Skeletal muscle satellite cell (primary cell): Measurements from ENCODE around the gene ARL15.
A peak's percentile ranks its signal among the peaks of the same experiment; 100 is the strongest.
"Not testable (repeated sequence)": the region's sequence is repeated elsewhere in the genome, so short reads cannot be mapped to it uniquely, and the experiment has no call there.

Source experiments
- H3K27me3 ChIP-seq: 2 replicates; pipeline ENCODE4 v1.7.0; 2013; ENCODE audit warnings: low read length; ENCODE audit not compliant: control insufficient read depth, insufficient read depth
- H3K36me3 ChIP-seq: 2 replicates; pipeline ENCODE4 v1.7.0; 2013; ENCODE audit warnings: mild to moderate bottlenecking, control low read depth, low read length; ENCODE audit not compliant: insufficient read depth
- H3K4me1 ChIP-seq: 2 replicates; pipeline ENCODE4 v1.7.0; 2013; ENCODE audit warnings: low read length; ENCODE audit not compliant: control insufficient read depth, insufficient read depth
- H3K4me2 ChIP-seq: 2 replicates; pipeline ENCODE4 v1.7.0; 2013; ENCODE audit warnings: mild to moderate bottlenecking, low read length
- H3K4me3 ChIP-seq: 2 replicates; pipeline ENCODE4 v1.7.0; 2013; ENCODE audit warnings: low read length
- H3K9ac ChIP-seq: 2 replicates; pipeline ENCODE4 v1.7.0; 2013; ENCODE audit warnings: mild to moderate bottlenecking, low read depth, low read length, moderate library complexity
- H3K9me3 ChIP-seq: replicated peaks from 2 replicates; pipeline ENCODE4 v1.7.0; 2013; ENCODE audit warnings: mild to moderate bottlenecking, control low read depth, low read length

Gene ARL15

DNA sequence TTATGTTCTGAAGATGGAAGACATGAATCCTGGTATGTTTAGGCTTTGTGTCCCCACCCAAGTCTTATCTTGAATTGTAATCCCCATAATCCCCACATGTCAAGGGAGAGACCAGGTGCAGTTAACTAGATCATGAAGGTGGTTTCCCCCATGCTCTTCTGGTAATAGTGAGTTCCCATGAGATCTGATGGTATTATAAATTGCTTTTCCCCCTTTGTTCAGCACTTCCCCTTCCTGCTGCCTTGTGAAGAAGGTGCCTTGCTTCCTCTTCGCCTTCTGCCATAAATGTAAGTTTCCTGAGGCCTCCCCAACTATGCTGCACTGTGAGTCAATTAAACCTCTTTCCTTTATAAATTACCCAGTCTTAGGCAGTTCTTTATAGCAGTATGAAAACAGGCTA, 229.0 kb downstream of the ARL15 start:
- Histone ChIP-seq H3K27me3 (no peaks in the 10 kb centered on the region), H3K4me2 (no peak overlapping the region), H3K4me3 (no peak overlapping the region), H3K36me3 (no peaks in the 10 kb centered on the region), H3K9ac (no peak overlapping the region), H3K9me3 (no peaks in the 10 kb centered on the region), H3K4me1 (no peaks in the 10 kb centered on the region)

DNA sequence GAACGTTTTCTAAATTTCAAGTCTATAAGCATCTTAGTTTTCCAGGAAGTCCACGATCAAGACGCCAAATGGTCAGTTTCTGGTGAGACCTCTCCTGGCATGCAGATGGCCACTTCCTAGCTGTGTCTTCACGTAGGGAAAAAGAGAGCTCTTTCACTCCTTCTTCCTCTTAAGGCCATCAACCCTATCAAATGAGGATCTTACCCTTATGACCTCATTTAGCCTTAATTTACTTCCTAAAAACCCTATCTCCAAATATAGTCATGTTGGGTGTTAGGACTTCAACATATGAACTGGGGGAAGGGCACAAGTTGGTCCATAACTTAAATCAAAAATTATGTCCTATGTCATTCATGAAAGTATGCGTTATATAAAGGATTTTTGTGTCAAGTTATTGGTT, 229.5 kb downstream of the ARL15 start:
- Histone ChIP-seq H3K9me3 (no peaks in the 10 kb centered on the region), H3K4me1 (no peaks in the 10 kb centered on the region), H3K27me3 (no peaks in the 10 kb centered on the region), H3K4me2 (no peak overlapping the region), H3K9ac (no peak overlapping the region), H3K36me3 (no peaks in the 10 kb centered on the region), H3K4me3 (no peak overlapping the region)

DNA sequence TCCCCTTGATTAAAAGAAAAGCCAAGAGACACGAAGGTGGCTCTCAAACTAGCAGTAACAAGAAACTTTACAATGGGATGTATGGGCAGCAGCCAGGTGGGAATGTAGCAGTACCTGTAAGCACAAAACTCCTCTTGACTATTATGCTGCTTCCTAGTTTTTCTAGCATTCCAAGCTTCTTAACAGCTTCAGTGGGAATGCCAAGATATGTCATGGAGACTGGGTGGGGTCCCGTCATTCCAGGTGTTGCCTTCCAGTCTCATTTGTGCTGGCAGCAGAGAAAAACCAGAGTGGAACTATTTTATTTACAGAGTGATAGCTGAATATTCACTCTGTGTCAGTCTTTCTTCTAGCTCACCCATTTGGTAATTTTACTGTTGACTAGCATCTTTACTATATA, 236.6 kb downstream of the ARL15 start:
- Histone ChIP-seq H3K9ac (no peak overlapping the region), H3K27me3 (no peaks in the 10 kb centered on the region), H3K9me3 (no peaks in the 10 kb centered on the region), H3K36me3 (no peaks in the 10 kb centered on the region), H3K4me3 (no peak overlapping the region), H3K4me2 (no peak overlapping the region), H3K4me1 (no peaks in the 10 kb centered on the region)

DNA sequence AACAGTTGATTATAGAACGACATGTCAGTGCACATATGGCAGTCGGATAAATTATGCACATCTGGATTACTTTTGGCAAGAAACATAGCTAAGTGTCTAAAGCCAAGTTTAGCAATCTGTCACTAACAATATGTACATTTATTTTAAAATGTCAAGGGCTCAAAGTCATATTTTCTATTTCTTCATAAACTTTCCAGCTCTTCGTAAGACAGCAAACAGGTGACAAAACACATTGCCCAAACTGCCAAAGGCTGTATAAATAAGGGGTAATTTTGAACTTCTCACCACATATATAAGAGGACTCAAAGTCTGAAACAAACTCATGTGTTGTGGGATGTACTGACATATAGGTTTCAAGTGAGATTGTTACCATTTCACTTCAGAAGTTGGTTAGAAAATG, 237.2 kb downstream of the ARL15 start:
- Histone ChIP-seq H3K4me2 (no peak overlapping the region), H3K4me1 (no peaks in the 10 kb centered on the region), H3K9ac (no peak overlapping the region), H3K36me3 (no peaks in the 10 kb centered on the region), H3K27me3 (no peaks in the 10 kb centered on the region), H3K4me3 (no peak overlapping the region), H3K9me3 (no peaks in the 10 kb centered on the region)

DNA sequence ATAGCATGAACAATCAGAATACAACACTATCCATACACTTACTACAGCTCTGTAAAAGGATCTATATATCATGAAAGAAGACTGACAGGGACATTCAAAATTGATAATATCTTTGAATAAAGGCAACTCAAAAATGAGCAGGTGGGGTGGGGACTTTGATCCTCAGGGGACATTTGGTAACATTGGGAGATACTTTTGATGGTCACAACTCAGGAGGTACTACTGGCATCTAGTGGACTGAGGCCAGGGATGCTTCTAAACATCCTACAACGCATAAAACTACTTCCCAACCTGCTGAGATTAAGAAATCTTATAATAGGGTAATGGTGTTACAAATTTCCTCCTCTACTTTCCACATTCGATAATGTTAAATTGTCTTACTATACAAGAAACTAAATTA, 243.9 kb downstream of the ARL15 start:
- H3K4me1 ChIP-seq = peaks cover 25% of the 10 kb centered on the region
- H3K36me3 ChIP-seq = no peaks in the 10 kb centered on the region
- H3K9me3 ChIP-seq = no peaks in the 10 kb centered on the region
- no peak overlapping the region for H3K4me2 ChIP-seq
- H3K9ac ChIP-seq = no peak overlapping the region
- H3K4me3 ChIP-seq = no peak overlapping the region
- H3K27me3 ChIP-seq = no peaks in the 10 kb centered on the region

DNA sequence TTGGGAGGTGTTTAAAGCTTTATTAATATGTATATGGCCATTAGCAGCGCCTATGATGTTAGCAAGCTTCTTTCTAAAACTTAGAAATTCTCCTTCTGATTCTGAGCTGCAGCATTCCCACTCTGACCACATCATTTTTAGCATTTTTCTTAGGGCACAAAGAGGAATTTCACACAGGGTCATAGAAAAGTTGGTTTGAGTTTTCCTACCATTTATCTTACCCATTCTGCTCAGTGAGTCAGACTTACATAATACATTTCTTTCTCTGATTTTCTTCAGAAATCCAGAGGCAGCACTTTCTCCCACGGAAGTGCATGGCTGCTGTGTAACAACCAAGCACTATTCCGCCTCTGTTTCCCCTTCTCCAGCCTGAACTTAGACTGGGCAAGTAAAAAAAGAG, 246.6 kb downstream of the ARL15 start:
- Histone ChIP-seq H3K4me2 (peak overlapping the region; percentile 54), H3K27me3 (no peaks in the 10 kb centered on the region), H3K9me3 (no peaks in the 10 kb centered on the region), H3K36me3 (no peaks in the 10 kb centered on the region), H3K4me1 (peaks cover 25% of the 10 kb centered on the region), H3K4me3 (no peak overlapping the region), H3K9ac (peak overlapping the region; percentile 13)

DNA sequence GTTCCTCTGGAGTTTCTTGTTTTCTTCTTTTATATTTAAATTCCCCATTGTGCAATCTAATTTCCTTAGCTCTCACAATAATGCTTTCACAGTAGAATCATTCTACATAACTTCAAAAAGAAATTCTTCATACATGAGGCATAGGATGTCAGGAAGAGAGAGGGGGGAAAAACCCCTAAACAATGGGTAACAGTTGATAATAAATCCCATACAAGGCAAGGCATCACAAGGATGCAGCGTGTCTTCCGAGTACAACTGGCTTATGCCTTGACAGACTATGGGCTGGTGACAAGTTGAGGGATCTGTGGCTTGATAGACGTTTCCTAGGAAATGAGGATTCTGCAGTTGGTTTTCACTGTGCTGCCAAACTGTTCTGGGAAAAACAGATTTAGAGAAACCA, 247.4 kb downstream of the ARL15 start:
- H3K27me3 ChIP-seq = no peaks in the 10 kb centered on the region
- peak overlapping the region; percentile 13 for H3K9ac ChIP-seq
- no peaks in the 10 kb centered on the region for H3K36me3 ChIP-seq
- H3K4me1 ChIP-seq = peaks cover 25% of the 10 kb centered on the region
- H3K4me3 ChIP-seq = no peak overlapping the region
- H3K9me3 ChIP-seq = no peaks in the 10 kb centered on the region
- peak overlapping the region; percentile 54 for H3K4me2 ChIP-seq

DNA sequence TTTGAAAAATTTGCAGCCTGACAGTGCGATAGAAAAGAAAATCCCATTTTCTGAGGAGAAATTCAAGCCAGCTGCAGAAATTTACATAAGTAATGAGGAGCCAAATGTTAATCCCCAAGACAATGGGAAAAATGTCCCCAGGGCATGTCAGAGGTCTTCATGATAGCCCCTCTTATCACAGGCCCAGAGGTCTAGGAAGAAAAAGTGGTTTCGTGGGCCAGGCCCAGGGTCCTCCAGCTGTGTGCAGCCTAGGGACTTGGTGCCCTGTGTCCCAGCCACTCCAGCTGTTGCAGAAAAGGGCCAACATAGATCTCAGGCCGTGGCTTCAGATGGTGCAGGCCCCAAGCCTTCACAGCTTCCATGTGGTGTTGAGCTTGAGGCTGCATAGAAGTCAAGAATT, 249.5 kb downstream of the ARL15 start:
- not testable (repeated sequence) for H3K9ac ChIP-seq, H3K36me3 ChIP-seq, H3K4me2 ChIP-seq, H3K27me3 ChIP-seq, H3K9me3 ChIP-seq, H3K4me3 ChIP-seq
- peaks cover 22% of the 10 kb centered on the region for H3K4me1 ChIP-seq

DNA sequence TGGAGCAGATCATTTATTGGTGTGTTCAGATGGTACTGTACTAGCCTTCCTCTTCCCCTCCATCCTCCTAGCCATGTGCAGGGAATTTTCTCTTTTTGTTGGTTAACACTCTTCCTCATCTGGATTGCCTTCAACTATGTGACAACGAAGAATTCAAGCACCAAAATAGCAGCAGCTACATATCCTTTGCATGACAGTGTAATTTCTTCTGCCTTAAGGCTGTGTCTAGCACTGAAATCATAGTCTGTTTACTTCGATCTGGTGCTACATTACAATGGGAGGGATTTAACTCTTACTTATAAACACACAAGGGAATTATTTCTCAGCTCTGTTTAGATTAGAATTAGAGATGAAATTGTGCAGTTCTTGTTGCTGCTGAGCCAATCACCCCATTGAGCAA, 260.4 kb downstream of the ARL15 start:
- Histone ChIP-seq H3K27me3 (no peaks in the 10 kb centered on the region), H3K4me3 (no peak overlapping the region), H3K4me2 (no peak overlapping the region), H3K36me3 (no peaks in the 10 kb centered on the region), H3K9me3 (no peaks in the 10 kb centered on the region), H3K4me1 (no peaks in the 10 kb centered on the region), H3K9ac (no peak overlapping the region)

DNA sequence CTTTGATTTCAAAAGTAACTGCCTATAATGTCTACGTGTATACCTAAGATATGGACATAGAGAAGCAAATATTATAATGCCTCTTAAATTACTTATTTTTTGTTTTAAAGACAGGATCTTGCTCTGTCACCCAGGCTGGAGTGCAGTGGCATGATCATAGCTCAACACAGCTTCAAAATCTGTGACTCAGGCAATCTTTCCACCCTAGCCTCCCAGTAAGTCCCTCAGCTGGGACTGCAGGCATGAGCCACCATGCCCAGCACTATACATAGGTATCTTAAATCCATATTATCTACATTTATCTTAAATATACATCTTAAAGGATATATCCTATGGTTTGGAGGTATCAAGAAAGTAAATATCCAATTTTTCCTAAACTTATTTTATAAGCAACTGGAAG, 261.2 kb downstream of the ARL15 start:
- Histone ChIP-seq H3K9ac (no peak overlapping the region), H3K4me1 (no peaks in the 10 kb centered on the region), H3K9me3 (no peaks in the 10 kb centered on the region), H3K27me3 (no peaks in the 10 kb centered on the region), H3K4me3 (no peak overlapping the region), H3K4me2 (no peak overlapping the region), H3K36me3 (no peaks in the 10 kb centered on the region)

DNA sequence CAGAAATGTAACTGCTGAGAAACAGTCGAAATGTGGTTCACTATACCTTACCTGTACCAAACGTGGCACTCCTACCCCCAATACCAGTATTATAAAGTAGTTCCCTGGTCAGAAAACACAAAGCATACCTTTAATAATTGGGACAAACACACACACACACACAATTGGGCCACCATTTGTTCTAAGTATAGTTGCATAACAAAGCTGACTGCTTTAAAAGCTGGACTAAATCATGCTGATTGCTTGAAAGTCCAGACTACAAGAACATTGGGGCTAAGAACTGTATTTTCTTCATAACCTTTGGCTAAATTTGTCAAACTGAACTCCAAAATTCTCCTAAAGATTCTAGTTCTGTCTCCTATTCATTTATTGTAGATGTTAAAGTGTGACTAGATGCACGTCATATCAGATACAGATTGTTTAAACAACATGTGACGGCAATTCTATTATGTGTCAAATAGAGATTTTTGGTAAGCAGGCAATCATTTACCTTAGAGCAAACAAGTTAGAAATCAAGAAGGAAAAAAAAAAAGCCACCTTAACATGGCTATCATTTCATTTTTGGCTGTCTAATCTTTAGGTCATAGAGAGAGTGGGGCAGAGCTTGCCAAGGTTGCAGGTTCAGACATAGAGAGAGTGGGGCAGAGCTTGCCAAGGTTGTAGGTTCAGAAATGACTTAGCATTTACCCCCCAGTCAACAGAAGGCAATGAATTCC, 265.1 kb downstream of the ARL15 start:
- Histone ChIP-seq H3K4me3 (no peak overlapping the region), H3K27me3 (no peaks in the 10 kb centered on the region), H3K4me1 (no peaks in the 10 kb centered on the region), H3K36me3 (no peaks in the 10 kb centered on the region), H3K9me3 (no peaks in the 10 kb centered on the region), H3K9ac (no peak overlapping the region), H3K4me2 (no peak overlapping the region)

DNA sequence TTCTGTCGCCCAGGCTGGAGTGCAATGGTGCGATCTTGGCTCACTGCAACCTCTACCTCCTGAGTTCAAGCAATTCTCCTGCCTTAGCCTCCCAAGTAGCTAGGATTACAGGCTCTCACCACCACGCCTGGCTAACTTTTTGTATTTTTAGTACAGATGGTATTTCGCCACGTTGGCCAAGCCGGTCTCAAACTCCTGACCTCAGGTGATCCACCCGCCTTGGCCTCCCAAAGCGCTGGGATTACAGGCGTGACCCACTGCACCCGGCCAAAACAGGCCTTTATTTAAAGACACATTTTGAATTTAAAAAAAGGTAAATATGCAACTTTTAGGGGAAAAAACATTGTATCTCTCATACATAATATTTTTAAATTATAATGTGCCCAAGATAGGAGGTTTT, 266.1 kb downstream of the ARL15 start:
- not testable (repeated sequence) for H3K27me3 ChIP-seq, H3K4me3 ChIP-seq, H3K4me2 ChIP-seq, H3K4me1 ChIP-seq, H3K36me3 ChIP-seq, H3K9ac ChIP-seq, H3K9me3 ChIP-seq
